Gastroesophageal sphincter (tissue), 3 donors: Measurements from ENCODE around the gene RPL39.

Source experiments
- CTCF ChIP-seq, 4 experiments: fragments of 200-600 bp in 2 of 4; fragments of 450-650 bp in 2 of 4; sonication (generic) in 1 of 4; IDR thresholded peaks; one replicate each; pipeline ENCODE4 v1.5.1; 2017 to 2019; ENCODE audit warnings: antibody characterized with exemption in 4 of 4, mild to moderate bottlenecking in 2 of 4, moderate library complexity in 2 of 4
- POLR2A ChIP-seq, 2 donors: fragments of 450-650 bp; IDR thresholded peaks; one replicate each; pipeline ENCODE4 v1.6.1; 2017; ENCODE audit warnings: antibody characterized with exemption in 2 of 2, mild to moderate bottlenecking in 2 of 2, moderate library complexity in 1 of 2

GRCh38 chrX:119753639-119754257 is 37.7 kb downstream of the RPL39 start:
- TF ChIP-seq CTCF (IDR thresholded peaks at IDR 0.05) (no peak), POLR2A (IDR thresholded peaks at IDR 0.05) (no peak)
